ENCODE measurements around the gene PIP4K2A. TPM values are rescaled to one million over a fixed set of nuclear protein-coding genes. Genes with fewer than 3 reads are reported as not detected.

The PIP4K2A gene
- total RNA-seq, 1 donor from 2014 or later = 17.9 TPM

- DNase-seq (ENCODE audit: low read depth) (no peak), FAIRE-seq (no peak)
- no peak for TF ChIP-seq CTCF (IDR thresholded peaks at IDR 0.05; ENCODE audit: insufficient read depth, low read length, severe bottlenecking)
- no peaks in the 10 kb centered on the region for H3K36me3 ChIP-seq (ENCODE audit: control insufficient read depth, insufficient read depth, low read length)
- no peaks in the 10 kb centered on the region for H3K27me3 ChIP-seq (ENCODE audit: control insufficient read depth, insufficient read depth, low read length)
- H3K4me3 ChIP-seq (ENCODE audit: low read depth, low read length) = no peak overlapping the region
Measured at GRCh38 chr10:22626784-22627183, 87.6 kb downstream of the PIP4K2A start.

- no peak for FAIRE-seq
- H3K27me3 ChIP-seq (ENCODE audit: control insufficient read depth, insufficient read depth, low read length) = no peaks in the 10 kb centered on the region
Measured at GRCh38 chr10:22625516-22626290, 88.7 kb downstream of the PIP4K2A start.

GRCh38 chr10:22624287-22624738 lies 90.1 kb downstream of the PIP4K2A start:
- Histone ChIP-seq H3K36me3 (ENCODE audit: control insufficient read depth, insufficient read depth, low read length) (no peaks in the 10 kb centered on the region), H3K4me3 (ENCODE audit: low read depth, low read length) (no peak overlapping the region), H3K27me3 (ENCODE audit: control insufficient read depth, insufficient read depth, low read length) (no peaks in the 10 kb centered on the region)
- TF ChIP-seq CTCF (IDR thresholded peaks at IDR 0.05; ENCODE audit: insufficient read depth, low read length, severe bottlenecking) = no peak
- peak; percentile 74 for DNase-seq (ENCODE audit: low read depth)
- no peak for FAIRE-seq

More at GRCh38 chr10:22625516-22626290, 88.7 kb downstream of the PIP4K2A start:
- Histone ChIP-seq H3K4me3 (ENCODE audit: low read depth, low read length) (no peak overlapping the region), H3K36me3 (ENCODE audit: control insufficient read depth, insufficient read depth, low read length) (no peaks in the 10 kb centered on the region)
- no peak for TF ChIP-seq CTCF (IDR thresholded peaks at IDR 0.05; ENCODE audit: insufficient read depth, low read length, severe bottlenecking)
- DNase-seq (ENCODE audit: low read depth) = no peak

- Histone ChIP-seq H3K4me3 (ENCODE audit: low read depth, low read length) (no peak overlapping the region), H3K36me3 (ENCODE audit: control insufficient read depth, insufficient read depth, low read length) (no peaks in the 10 kb centered on the region), H3K27me3 (ENCODE audit: control insufficient read depth, insufficient read depth, low read length) (no peaks in the 10 kb centered on the region)
- FAIRE-seq = peak; percentile 7
- DNase-seq (ENCODE audit: low read depth) = no peak
- no peak for TF ChIP-seq CTCF (IDR thresholded peaks at IDR 0.05; ENCODE audit: insufficient read depth, low read length, severe bottlenecking)
Measured at GRCh38 chr10:22623633-22624253, 90.6 kb downstream of the PIP4K2A start.

GRCh38 chr10:22622242-22622806 lies 92.1 kb downstream of the PIP4K2A start:
- no peaks in the 10 kb centered on the region for H3K27me3 ChIP-seq (ENCODE audit: control insufficient read depth, insufficient read depth, low read length)
- no peak overlapping the region for H3K4me3 ChIP-seq (ENCODE audit: low read depth, low read length)
- DNase-seq (ENCODE audit: low read depth) (no peak), FAIRE-seq (no peak)
- H3K36me3 ChIP-seq (ENCODE audit: control insufficient read depth, insufficient read depth, low read length) = no peaks in the 10 kb centered on the region
- no peak for TF ChIP-seq CTCF (IDR thresholded peaks at IDR 0.05; ENCODE audit: insufficient read depth, low read length, severe bottlenecking)

All from bronchial epithelial cell (primary cell).